HCT116 (cell line): ENCODE measurements around the gene LUZP2.

Experiments used
- CTCF ChIP-seq, 3 experiments: fragments of 200-600 bp in 1 of 3; sonication (generic) in 1 of 3; IDR thresholded peaks in 2 of 3; conservative IDR thresholded peaks in 1 of 3; 2 replicates each; pipeline ENCODE4 v1.5.1; 2012 to 2017; ENCODE audit warnings: low read depth in 2 of 3, low read length in 2 of 3, antibody characterized with exemption in 1 of 3, borderline replicate concordance in 1 of 3, control low read depth in 1 of 3, mild to moderate bottlenecking in 1 of 3, mixed read lengths in 1 of 3, mixed run types in 1 of 3, moderate library complexity in 1 of 3; ENCODE audit not compliant: insufficient read depth in 1 of 3
- ELF1 ChIP-seq: IDR thresholded peaks from 2 replicates; pipeline ENCODE4 v1.6.1; 2012; ENCODE audit warnings: low read depth, borderline replicate concordance
- EZH2 ChIP-seq: fragments of 200-600 bp; sonication (generic); IDR thresholded peaks from 2 replicates; pipeline ENCODE4 v1.6.1; 2017; ENCODE audit warnings: antibody characterized with exemption, mixed run types
- EZH2phosphoT487 ChIP-seq: fragments of 200-600 bp; IDR thresholded peaks from 2 replicates; pipeline ENCODE4 v1.6.1; 2018; ENCODE audit warnings: antibody characterized with exemption, borderline replicate concordance
- MAX ChIP-seq: IDR thresholded peaks from 2 replicates; pipeline ENCODE4 v1.6.1; 2012
- POLR2A ChIP-seq: IDR thresholded peaks from 2 replicates; pipeline ENCODE4 v1.7.0; 2011; ENCODE audit warnings: borderline replicate concordance; ENCODE audit not compliant: insufficient read depth, insufficient read length; ENCODE audit errors: extremely low read depth
- POLR2AphosphoS5 ChIP-seq: IDR thresholded peaks from 2 replicates; pipeline ENCODE4 v1.6.1; 2011; ENCODE audit warnings: mild to moderate bottlenecking, low read depth, low read length, moderate library complexity
- REST ChIP-seq: IDR thresholded peaks from 2 replicates; pipeline ENCODE4 v1.6.1; 2012; ENCODE audit warnings: low read depth
- SRF ChIP-seq: IDR thresholded peaks from 2 replicates; pipeline ENCODE4 v1.6.1; 2012; ENCODE audit warnings: low read depth
- ZBTB33 ChIP-seq: IDR thresholded peaks from 2 replicates; pipeline ENCODE4 v1.6.1; 2011; ENCODE audit warnings: mild to moderate bottlenecking, low read length, moderate library complexity; ENCODE audit not compliant: insufficient replicate concordance; ENCODE audit errors: extremely low read depth
- ZNF274 ChIP-seq: fragments of 200-500 bp; sonication (Bioruptor generic); IDR thresholded peaks from 2 replicates; pipeline ENCODE4 v1.6.1; 2014; ENCODE audit warnings: mild to moderate bottlenecking, low read depth, low read length, inconsistent platforms

- TF ChIP-seq CTCF (IDR thresholded peaks at IDR 0.05 in 2 of 3, conservative IDR thresholded peaks at IDR 0.05 in 1 of 3; ENCODE audit: borderline replicate concordance in 1 of 3, insufficient read depth in 1 of 3, low read depth in 2 of 3, low read length in 2 of 3) (no peak), ELF1 (no peak), EZH2phosphoT487 (no peak), MAX (no peak), POLR2A (no peak), POLR2AphosphoS5 (no peak), EZH2 (no peak), REST (no peak), ZBTB33 (no peak), SRF (no peak), ZNF274 (no peak)
Observed at GRCh38 chr11:24516638-24517037, 19.8 kb downstream of the LUZP2 start.
